HepG2 (cell line): ENCODE results near the gene RPS17. TPM values are rescaled to one million over a fixed set of nuclear protein-coding genes. Genes with fewer than 3 reads are reported as not detected.

Source experiments
- TAF15 ChIP-seq: fragments of 200-400 bp; formaldehyde crosslinking; IDR thresholded peaks from one replicate; pipeline ENCODE4 v1.6.1; 2018; ENCODE audit warnings: mild to moderate bottlenecking, low read depth, low read length; ENCODE audit not compliant: poor library complexity, severe bottlenecking
- YEATS2 ChIP-seq: sonication (generic); formaldehyde crosslinking; IDR thresholded peaks from 2 replicates; pipeline ENCODE4 v1.4.0; 2020; ENCODE audit warnings: missing genetic modification reagents, borderline replicate concordance
- polyA plus RNA-seq, 8 experiments: library from polyadenylated mRNA; depleted of rRNA in 3 of 8; stranded (reverse) in 7 of 8; unstranded in 1 of 8; fragments of >200 nt; fragmentation: Illumina TruSeq in 4 of 8; extraction: Trizol in 4 of 8; gene quantifications; 2 replicates each; pipeline versions ENCODE4 v1.2.1 to v1.2.3, GENCODE V29; 2011 to 2016; ENCODE audit warnings: low read depth in 4 of 8, missing spikeins in 1 of 8, mixed read lengths in 1 of 8; ENCODE audit not compliant: insufficient read depth in 1 of 8
- total RNA-seq, 5 experiments: library from RNA; depleted of rRNA; stranded (reverse); fragments of >200 nt; fragmentation: Illumina TruSeq; extraction: Trizol; gene quantifications; 2 replicates each; pipeline ENCODE4 v1.2.3, GENCODE V29; 2016; ENCODE audit warnings: low read depth in 1 of 5
- TF ChIP-seq, protein P1 (sequence below): sonication (generic); formaldehyde crosslinking; conservative IDR thresholded peaks from 2 replicates; pipeline ENCODE4 v1.4.0; 2020; ENCODE audit warnings: missing genetic modification reagents
- TF ChIP-seq, protein P2 (sequence below): sonication (generic); formaldehyde crosslinking; IDR thresholded peaks from 2 replicates; pipeline ENCODE4 v1.4.0; 2020; ENCODE audit warnings: mild to moderate bottlenecking, missing genetic modification reagents, borderline replicate concordance
- TF ChIP-seq, protein P3 (sequence below): sonication (generic); formaldehyde crosslinking; IDR thresholded peaks from 2 replicates; pipeline ENCODE4 v1.4.0; 2020; ENCODE audit warnings: mild to moderate bottlenecking, missing genetic modification reagents, borderline replicate concordance

RPS17 gene
- total and polyA plus RNA-seq, 2 of the 13 experiments (the other 11 are each of a cell fraction or from before 2014, with no cell fraction given), result 2,570 to 5,021 TPM

DNA sequence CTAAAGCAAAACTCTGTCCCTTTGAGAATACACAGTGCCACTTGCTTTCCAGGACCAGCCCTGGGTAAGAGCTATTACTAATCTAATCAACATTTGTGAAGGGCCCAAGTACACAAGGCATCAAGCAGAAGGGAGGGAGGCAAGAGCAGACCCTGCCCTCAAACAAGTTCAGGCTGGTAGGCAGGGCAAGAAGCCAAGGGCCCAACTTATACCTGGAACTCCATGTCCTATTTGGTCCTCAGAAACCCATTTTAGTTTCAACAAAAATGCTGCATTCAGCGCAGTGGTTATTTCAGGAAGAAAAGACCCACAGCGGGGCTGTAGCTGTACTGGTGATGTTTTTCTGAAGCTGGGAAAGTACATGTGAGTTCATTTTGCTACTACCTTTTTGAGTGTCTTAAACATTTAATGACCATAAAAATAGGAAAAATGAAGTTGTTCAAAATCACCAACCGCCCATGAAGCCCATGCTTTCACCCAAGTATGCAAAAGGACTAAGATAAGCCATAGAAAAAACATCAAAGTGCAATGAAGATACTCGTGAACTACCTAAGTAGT lies 2.8 kb downstream of the RPS17 start (continued):
- TF ChIP-seq, protein P1, sequence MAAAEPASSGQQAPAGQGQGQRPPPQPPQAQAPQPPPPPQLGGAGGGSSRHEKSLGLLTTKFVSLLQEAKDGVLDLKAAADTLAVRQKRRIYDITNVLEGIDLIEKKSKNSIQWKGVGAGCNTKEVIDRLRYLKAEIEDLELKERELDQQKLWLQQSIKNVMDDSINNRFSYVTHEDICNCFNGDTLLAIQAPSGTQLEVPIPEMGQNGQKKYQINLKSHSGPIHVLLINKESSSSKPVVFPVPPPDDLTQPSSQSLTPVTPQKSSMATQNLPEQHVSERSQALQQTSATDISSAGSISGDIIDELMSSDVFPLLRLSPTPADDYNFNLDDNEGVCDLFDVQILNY (CRISPR knock-in tag), result no peak
- TF ChIP-seq, protein P2, sequence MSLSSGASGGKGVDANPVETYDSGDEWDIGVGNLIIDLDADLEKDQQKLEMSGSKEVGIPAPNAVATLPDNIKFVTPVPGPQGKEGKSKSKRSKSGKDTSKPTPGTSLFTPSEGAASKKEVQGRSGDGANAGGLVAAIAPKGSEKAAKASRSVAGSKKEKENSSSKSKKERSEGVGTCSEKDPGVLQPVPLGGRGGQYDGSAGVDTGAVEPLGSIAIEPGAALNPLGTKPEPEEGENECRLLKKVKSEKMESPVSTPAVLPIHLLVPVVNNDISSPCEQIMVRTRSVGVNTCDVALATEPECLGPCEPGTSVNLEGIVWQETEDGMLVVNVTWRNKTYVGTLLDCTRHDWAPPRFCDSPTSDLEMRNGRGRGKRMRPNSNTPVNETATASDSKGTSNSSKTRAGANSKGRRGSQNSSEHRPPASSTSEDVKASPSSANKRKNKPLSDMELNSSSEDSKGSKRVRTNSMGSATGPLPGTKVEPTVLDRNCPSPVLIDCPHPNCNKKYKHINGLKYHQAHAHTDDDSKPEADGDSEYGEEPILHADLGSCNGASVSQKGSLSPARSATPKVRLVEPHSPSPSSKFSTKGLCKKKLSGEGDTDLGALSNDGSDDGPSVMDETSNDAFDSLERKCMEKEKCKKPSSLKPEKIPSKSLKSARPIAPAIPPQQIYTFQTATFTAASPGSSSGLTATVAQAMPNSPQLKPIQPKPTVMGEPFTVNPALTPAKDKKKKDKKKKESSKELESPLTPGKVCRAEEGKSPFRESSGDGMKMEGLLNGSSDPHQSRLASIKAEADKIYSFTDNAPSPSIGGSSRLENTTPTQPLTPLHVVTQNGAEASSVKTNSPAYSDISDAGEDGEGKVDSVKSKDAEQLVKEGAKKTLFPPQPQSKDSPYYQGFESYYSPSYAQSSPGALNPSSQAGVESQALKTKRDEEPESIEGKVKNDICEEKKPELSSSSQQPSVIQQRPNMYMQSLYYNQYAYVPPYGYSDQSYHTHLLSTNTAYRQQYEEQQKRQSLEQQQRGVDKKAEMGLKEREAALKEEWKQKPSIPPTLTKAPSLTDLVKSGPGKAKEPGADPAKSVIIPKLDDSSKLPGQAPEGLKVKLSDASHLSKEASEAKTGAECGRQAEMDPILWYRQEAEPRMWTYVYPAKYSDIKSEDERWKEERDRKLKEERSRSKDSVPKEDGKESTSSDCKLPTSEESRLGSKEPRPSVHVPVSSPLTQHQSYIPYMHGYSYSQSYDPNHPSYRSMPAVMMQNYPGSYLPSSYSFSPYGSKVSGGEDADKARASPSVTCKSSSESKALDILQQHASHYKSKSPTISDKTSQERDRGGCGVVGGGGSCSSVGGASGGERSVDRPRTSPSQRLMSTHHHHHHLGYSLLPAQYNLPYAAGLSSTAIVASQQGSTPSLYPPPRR, result no peak
- TF ChIP-seq, protein P3, sequence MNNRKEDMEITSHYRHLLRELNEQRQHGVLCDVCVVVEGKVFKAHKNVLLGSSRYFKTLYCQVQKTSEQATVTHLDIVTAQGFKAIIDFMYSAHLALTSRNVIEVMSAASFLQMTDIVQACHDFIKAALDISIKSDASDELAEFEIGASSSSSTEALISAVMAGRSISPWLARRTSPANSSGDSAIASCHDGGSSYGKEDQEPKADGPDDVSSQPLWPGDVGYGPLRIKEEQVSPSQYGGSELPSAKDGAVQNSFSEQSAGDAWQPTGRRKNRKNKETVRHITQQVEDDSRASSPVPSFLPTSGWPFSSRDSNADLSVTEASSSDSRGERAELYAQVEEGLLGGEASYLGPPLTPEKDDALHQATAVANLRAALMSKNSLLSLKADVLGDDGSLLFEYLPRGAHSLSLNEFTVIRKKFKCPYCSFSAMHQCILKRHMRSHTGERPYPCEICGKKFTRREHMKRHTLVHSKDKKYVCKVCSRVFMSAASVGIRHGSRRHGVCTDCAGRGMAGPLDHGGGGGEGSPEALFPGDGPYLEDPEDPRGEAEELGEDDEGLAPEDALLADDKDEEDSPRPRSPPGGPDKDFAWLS (CRISPR knock-in tag), result no peak
- TF ChIP-seq TAF15 (no peak), YEATS2 (CRISPR knock-in tag) (no peak)
- TF ChIP-seq, all 625 proteins: peak for 0
